ENCODE results near the gene SENP1.

DNA sequence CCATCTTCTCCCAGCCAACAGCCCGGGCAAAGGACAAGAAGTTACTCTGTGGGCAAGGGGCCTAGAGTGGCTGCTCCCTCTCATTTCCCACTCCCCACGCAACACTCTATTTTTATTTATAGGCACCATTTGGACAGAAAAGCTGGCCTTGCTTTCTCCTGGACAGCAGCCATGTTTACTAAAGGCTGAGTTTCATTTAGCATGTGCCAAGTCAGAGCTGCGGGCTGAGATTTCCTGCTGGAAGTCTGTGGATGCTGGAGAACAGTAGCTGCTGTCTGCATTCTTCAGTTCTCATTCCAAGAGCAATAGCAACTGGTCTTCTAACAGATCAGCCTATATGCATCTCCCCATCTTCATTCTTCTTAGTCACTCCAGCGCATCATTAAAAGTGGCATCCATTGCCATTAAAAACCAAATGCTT is 109.9 kb downstream of the SENP1 start:
- TF ChIP-seq, protein P1, sequence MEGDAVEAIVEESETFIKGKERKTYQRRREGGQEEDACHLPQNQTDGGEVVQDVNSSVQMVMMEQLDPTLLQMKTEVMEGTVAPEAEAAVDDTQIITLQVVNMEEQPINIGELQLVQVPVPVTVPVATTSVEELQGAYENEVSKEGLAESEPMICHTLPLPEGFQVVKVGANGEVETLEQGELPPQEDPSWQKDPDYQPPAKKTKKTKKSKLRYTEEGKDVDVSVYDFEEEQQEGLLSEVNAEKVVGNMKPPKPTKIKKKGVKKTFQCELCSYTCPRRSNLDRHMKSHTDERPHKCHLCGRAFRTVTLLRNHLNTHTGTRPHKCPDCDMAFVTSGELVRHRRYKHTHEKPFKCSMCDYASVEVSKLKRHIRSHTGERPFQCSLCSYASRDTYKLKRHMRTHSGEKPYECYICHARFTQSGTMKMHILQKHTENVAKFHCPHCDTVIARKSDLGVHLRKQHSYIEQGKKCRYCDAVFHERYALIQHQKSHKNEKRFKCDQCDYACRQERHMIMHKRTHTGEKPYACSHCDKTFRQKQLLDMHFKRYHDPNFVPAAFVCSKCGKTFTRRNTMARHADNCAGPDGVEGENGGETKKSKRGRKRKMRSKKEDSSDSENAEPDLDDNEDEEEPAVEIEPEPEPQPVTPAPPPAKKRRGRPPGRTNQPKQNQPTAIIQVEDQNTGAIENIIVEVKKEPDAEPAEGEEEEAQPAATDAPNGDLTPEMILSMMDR (IDR thresholded peaks at IDR 0.05), result no peak
- no peak for TF ChIP-seq POLR2A (IDR thresholded peaks at IDR 0.05)

Measured in heart left ventricle (tissue), 13 donors.